Uterus (tissue), 2 donors: ENCODE measurements around the gene TSEN34.

Experiments used
- CTCF ChIP-seq, 4 experiments: fragments of 200-600 bp in 2 of 4; fragments of 450-650 bp in 2 of 4; sonication (generic) in 2 of 4; IDR thresholded peaks; one replicate each; pipeline ENCODE4 v1.5.1; 2016 to 2019; ENCODE audit warnings: antibody characterized with exemption in 4 of 4, mild to moderate bottlenecking in 2 of 4, moderate library complexity in 1 of 4
- POLR2A ChIP-seq, 2 donors: fragments of 450-650 bp; IDR thresholded peaks; one replicate each; pipeline ENCODE4 v1.6.1; 2016; ENCODE audit warnings: antibody characterized with exemption in 2 of 2, mild to moderate bottlenecking in 1 of 2, moderate library complexity in 1 of 2

GRCh38 chr19:54151362-54152035 lies 39.6 kb upstream of the TSEN34 start:
- TF ChIP-seq CTCF (IDR thresholded peaks at IDR 0.05) (no peak), POLR2A (IDR thresholded peaks at IDR 0.05) (no peak)
